HL-60 (cell line): ENCODE measurements around the gene TACR1.
"Not testable (repeated sequence)": the region's sequence is repeated elsewhere in the genome, so short reads cannot be mapped to it uniquely, and the experiment has no call there.

Source experiments
- DNase-seq, 2 experiments: peaks; one replicate each; pipeline ENCODE4 v3.0.0-alpha.2; 2010 to 2020; ENCODE audit warnings: low read depth in 1 of 2, low spot score in 1 of 2
- H3K27ac ChIP-seq: fragments of 250-450 bp; sonication (Bioruptor Pico); replicated peaks from 2 replicates; pipeline ENCODE4 v1.5.1; 2020; ENCODE audit warnings: mild to moderate bottlenecking, moderate library complexity
- H3K27me3 ChIP-seq: fragments of 250-450 bp; sonication (Bioruptor Pico); 2 replicates; pipeline ENCODE4 v1.5.1; 2021; ENCODE audit warnings: mild to moderate bottlenecking, moderate library complexity; ENCODE audit not compliant: insufficient read depth, poor library complexity, severe bottlenecking
- H3K4me3 ChIP-seq: replicated peaks from 2 replicates; pipeline ENCODE4 v1.5.1; 2011; ENCODE audit warnings: mild to moderate bottlenecking, control low read depth, low read length; ENCODE audit not compliant: insufficient read depth
- CTCF ChIP-seq: IDR thresholded peaks from one replicate; pipeline ENCODE4 v1.5.1; 2011; ENCODE audit warnings: low read length, control low read depth, inconsistent platforms; ENCODE audit not compliant: insufficient read depth
- GABPA ChIP-seq: IDR thresholded peaks from 2 replicates; pipeline ENCODE4 v1.6.1; 2012; ENCODE audit warnings: low read depth
- POLR2AphosphoS5 ChIP-seq: IDR thresholded peaks from 2 replicates; pipeline ENCODE4 v1.6.1; 2012; ENCODE audit warnings: low read depth
- REST ChIP-seq: IDR thresholded peaks from 2 replicates; pipeline ENCODE4 v1.6.1; 2012; ENCODE audit warnings: low read depth; ENCODE audit not compliant: insufficient replicate concordance
- SPI1 ChIP-seq: IDR thresholded peaks from 2 replicates; pipeline ENCODE4 v1.6.1; 2012; ENCODE audit warnings: low read depth, mild to moderate bottlenecking, borderline replicate concordance
- long read RNA-seq: library from polyadenylated mRNA; unstranded; transcript quantifications from one replicate; pipeline ENCODE4 v2.0.0, GENCODE V29; 2020

Gene TACR1
- long read RNA-seq = 0 reads

- Histone ChIP-seq H3K27me3 (peaks cover 42% of the 10 kb centered on the region), H3K27ac (no peak within 1 kb of the TSS), H3K4me3 (no peak within 1 kb of the TSS)
- TF ChIP-seq GABPA = no peak
- peak; percentile 17 for TF ChIP-seq CTCF
- peak in 1 of 2 experiments; percentile 45 for DNase-seq
These were observed at the start of gene TACR1 for GRCh38 chr2:75199428-75200011. Gene TACR1 (minus strand): TSS chr2:75199520. CDS start chr2:75198934, 586 bp downstream.

GRCh38 chr2:75248581-75248980 lies 49.3 kb upstream of the TACR1 start:
- not testable (repeated sequence) for H3K27me3 ChIP-seq, DNase-seq, H3K27ac ChIP-seq, H3K4me3 ChIP-seq

GRCh38 chr2:75246441-75247167 lies 47.3 kb upstream of the TACR1 start:
- TF ChIP-seq SPI1 (no peak), REST (no peak), POLR2AphosphoS5 (no peak), GABPA (no peak), CTCF (no peak)
- Histone ChIP-seq H3K4me3 (no peak overlapping the region), H3K27ac (no peak overlapping the region), H3K27me3 (no peaks in the 10 kb centered on the region)
- no peak for DNase-seq

GRCh38 chr2:75243219-75243618 lies 43.9 kb upstream of the TACR1 start:
- TF ChIP-seq POLR2AphosphoS5 (no peak), REST (no peak), CTCF (no peak), GABPA (no peak), SPI1 (no peak)
- DNase-seq = no peak
- Histone ChIP-seq H3K27ac (no peak overlapping the region), H3K4me3 (no peak overlapping the region), H3K27me3 (no peaks in the 10 kb centered on the region)
